GM21360 (cell line): ENCODE measurements around the gene ABCG1.
A peak's percentile ranks its signal among the peaks of the same experiment; 100 is the strongest.

ENCODE experiments used
- ATAC-seq: cut with Tn5 transposase; IDR thresholded peaks from one replicate; pipeline ENCODE4 v1.9.1; 2021; ENCODE audit warnings: mild to moderate bottlenecking, moderate library complexity; ENCODE audit not compliant: unreplicated experiment

ABCG1 gene

DNA sequence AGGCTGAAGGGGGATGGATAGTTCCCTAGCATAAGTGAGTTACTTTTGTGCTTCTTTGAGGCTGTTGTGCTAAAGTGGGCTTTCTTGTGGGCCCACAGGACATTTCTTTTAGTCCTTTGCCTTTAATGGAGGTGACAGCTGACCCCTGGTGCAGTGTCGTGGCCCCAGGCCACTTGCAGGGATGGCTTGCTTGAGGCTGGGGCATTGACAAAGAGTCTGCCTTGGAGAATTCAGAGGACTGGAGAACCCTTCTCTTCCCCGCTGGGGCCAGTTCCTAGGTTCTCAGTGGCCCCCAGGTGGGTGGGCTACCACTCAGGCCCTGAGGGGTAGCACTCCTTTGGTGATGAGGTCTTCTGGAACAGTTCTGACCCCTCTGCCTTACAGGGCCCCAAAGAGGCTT lies 12.8 kb downstream of the ABCG1 start:
- ATAC-seq, result no peak

DNA sequence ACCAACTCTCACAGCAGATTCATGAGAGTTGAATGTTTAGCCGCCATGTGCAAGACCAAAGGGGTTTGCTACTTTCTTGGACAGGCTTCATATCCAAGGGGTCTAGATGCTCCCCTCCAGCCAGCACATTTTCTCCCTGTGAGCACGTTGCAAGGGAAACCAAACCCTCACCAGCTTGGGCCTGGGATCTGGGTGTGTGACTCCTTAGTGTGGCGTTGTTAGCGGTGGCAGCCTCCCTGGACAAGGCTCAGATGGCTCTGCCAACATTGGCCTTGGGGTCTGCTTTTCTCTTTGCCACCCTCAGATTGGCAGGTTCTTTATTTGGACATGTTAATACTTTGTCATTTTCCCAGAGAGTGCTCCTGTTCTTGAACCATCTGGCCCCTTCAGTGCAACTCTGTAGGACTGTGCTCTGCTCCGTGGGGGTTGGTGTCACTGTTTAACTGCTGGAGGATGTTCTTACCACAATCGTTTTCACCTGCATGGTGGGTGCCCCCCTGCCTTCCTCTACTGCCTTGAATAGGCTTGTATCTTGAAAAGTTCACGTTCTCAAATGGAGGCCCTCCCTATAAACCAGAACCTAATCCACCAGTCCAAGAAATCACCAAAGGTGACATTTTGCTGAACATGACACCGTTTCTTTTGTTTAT lies 13.4 kb downstream of the ABCG1 start:
- no peak for ATAC-seq

DNA sequence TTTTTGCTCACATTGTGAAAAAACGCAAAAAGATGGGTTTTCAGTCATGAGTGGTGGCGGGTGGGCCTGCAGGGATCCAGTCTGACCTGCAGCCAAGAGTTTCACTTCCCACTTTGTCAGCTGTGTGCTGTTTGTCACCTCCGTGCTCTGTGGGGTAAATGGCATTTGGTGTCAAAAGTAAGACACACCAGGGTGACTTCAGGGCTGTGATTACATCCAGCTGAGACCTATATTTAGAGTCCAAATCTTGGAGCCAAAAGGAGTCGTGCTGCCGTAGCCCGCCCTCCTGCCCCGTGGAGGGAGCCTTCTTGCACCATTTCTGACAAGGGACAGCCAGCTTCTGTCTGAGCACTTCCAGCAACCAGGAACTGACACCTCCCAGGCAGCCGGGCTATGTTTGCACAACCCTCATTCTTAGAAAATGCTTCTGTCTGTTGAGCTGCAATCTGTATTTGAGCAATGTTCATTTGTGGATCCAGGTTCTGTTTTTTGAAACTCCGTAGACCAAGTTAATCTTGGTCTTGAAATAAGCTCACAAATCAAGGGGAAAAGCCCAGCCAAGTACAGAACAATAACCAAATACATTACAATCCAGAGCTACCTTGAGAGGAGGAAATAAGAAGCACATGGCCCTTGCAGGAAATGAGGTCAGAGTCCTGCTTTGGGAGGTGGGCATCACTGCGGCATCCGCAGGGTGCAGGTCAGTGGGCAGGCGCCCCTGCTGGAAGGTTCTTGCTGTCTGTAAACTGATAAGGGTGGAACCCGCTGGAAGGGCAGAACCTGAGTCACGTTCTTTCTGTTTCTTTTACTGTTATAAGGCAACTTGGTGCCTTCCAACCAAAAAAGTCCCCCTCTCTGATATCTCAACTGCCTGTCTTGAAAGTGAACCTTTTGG lies 14.4 kb downstream of the ABCG1 start:
- ATAC-seq, result peak; percentile 52

DNA sequence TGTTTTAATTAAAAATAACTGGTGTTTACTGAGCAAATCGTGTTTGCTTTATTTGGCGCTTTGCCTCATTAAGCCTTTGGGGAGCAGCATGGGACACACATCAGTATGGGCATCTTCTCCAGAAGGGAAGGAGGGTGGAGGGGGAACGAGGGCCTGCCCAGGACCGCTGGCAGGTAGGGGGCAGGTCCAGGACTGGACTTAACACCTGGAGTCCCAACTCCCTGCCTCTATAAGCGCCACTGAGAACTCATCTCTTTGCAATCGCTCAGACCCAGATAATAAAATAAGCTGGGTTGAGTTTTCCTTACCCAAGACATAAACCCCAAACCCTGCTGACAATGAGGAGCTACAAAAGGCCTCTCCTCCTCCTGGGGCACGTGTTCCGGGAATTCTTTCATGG lies 15.1 kb downstream of the ABCG1 start:
- no peak for ATAC-seq

DNA sequence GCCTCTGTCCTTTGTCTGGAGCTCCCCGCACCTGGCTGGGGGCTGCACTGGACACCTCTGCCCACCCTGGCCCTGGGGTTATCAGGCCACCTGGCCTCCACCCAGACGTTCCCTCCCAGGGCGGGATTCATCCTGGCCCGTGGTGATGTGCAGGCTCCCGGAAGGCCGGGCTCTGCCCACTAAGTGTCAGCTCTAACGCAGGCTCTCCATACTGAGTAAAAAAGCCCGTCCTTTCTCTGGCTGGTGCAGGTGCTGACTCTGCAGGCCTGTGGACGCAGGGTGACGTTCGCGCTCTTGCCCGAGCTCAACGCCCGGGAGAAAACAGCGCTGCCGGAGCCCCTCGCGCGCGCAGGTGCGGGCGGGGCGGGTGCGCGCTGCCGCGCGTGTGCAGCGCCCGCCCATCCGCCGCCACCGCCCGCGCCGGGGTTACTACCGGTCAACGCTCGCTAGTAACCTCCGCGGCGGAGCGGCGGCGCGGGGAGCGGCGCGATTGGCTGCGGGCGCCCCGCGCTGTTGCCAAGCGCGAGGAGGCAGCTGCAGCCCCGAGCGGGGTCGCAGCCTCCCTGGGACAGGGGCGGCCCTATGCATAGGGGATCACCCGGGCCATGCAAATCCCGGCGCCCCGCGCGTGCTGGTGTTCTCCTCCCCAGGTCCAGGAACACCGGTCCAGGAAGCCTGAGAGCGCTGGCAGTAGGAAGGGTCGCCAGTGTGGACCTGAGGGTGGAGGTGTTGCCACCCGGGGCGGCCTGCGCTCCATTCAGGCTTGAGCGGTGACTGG lies 15.7 kb downstream of the ABCG1 start:
- ATAC-seq, result no peak

DNA sequence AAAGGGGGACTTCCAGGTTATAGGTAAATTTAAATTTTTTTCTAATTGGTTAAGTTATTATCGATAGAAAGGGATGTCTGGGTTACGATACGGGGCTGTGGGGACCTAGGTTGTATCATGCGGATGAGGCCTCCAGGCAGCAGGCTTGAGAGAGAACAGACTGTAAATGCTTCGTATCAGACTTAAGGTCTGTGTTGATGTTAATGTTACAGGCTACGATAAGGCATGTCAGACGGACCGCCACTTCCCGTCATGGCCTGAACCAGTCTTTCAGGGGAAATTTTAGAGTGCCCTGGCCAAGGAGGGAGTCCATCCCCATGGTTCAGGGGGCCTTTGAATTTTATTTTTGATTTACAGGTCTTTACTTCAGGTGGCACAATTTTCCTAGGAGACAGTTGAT lies 16.7 kb downstream of the ABCG1 start:
- no peak for ATAC-seq

DNA sequence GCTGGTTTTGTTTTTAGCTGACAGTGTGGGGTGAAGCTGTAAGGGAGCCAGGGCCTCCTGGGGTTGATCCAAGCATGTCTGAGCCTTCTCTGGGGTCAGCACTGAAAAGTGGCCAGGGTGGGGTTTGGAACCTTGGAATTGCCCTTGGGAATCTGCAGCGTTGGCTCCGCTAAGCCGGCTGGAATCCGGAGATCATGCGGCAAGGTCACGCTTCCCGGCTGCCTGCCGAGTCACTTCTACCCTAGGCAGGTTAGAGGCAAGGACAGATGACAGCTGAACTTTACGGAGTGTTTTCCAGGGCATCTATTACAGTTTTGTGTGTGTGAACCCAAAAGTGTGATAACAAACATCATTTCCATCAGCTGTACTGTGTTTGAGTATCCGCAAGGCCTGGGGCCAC lies 17.1 kb downstream of the ABCG1 start:
- ATAC-seq, result no peak

DNA sequence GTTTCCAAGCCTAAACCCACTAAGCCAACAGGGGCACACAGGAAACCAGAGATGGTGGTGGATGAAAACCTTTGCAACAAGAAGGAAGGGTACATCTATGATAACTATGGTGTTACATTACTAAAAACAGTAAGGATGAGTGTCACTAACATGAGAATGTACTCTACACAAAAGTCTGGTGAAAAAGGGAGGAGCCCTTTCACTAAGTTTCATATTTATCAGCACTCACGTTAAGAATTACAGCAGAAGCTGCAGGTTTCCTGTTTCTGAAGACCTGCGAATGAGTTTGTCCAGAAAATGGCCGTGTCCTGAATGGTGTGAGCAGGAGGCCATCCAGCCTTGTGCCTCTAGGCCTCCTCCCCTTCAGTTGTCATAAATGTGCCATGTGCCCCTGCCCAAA lies 17.8 kb downstream of the ABCG1 start:
- ATAC-seq, result no peak

DNA sequence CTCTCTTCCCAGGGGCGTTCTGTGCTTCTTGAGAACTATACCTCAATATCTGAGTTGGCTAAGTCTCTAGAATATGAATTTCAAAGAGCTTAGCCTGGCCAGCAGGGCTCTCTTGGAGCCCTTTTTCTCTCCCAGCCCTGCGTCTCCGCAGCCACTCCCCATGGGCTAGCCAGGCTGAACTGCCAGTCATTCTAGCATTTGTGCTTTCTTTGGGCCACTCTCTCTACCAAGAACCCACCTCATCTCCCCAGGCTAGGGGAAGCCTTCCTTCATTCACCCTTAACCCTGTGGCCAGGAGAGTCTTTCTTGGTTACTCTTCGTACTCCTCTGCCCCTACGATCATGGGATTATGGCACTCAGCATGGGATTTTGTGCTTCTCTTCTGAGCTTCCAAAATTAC lies 18.2 kb downstream of the ABCG1 start:
- ATAC-seq, result no peak

DNA sequence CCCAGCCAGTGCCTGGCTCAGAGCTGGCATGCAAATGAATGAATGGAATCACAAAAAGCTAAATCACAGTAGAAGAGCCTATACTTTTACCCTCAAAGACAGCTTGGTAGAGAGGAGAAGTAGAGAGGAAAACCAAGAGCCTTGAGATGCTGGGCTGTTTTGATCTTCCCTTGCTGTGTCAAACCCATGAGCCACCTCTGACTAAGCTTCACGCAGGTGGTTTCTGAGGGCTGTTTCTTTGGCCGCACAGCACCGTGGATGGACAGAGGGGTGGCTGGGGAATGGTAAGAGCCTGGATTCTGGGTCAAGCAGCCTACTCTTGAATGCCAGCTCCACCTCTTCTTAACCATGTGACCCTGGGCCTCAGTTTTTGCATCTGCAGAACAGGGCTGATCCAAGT lies 18.6 kb downstream of the ABCG1 start:
- ATAC-seq, result no peak

DNA sequence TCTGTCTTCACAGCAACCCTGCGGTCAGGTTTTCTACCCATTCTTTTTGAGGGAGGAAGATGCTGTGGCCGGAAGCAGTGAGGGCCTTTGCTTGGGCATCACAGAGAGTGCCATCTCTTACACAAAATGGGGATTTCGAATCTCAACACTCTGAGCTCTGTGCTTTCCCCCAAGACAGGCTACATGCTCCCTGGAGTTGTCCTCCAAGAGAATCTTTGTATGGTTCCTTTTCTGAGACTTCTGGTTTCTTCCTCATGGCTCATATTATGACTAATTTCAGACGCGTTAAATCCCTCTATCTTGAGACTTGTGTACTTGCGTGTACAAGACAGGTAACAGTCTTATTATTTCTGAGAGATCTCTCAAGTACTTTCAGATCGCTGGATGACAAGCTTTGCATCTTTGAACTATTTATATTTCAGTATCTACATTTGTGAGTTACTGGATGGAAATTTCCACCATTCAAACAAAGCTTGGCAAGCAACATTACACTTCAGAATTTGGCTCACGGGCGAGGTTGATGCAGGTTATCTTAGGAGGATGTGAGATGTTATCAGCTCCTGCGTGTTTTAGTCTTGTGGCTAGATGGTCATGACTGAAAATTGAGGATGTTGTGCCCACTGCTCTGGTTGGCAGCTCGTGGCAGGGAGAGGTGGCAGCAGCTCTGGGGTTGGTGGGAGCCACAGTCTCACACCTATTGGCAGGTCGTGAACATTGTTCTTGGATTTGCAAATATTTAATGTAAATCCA lies 19.4 kb downstream of the ABCG1 start:
- no peak for ATAC-seq

DNA sequence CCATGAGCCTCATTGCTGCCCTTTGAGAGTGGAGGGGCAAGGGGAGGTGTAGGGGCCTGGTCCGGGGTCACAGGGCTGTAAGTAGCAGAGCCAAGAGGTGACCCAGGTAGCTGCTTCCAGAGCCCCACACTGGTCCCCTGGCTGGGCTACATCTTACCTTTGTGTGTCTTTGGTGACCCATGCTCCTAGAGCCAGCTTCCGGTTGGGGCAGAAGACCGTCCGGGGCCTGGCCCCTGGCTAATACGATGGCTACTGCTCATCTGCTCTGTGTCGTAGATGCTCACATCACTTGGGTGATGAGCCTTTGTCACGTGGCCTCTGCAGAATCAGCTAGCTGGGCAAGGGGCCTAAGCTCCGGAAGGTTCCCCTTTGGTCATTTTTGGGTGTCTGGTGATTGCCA lies 20.6 kb downstream of the ABCG1 start:
- no peak for ATAC-seq

DNA sequence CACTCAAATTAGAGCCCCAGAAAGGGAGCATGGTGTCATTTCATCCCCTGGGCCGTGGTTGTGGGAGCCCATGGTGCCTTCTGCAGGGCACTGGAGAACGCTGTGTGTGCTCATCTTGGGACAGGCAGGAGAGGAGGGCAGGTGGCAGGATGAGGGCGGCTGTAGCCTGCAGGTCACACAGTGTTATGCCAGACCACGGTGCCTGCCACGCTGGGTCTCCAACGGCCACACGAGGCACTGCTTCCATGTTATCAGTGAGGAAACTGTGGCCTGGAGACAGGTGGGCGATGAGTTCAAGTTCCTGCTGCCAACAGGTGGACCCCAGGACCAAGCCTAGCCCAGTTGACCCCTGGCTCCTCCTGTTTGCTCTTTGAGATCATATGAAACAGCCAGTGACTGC lies 21.0 kb downstream of the ABCG1 start:
- no peak for ATAC-seq

DNA sequence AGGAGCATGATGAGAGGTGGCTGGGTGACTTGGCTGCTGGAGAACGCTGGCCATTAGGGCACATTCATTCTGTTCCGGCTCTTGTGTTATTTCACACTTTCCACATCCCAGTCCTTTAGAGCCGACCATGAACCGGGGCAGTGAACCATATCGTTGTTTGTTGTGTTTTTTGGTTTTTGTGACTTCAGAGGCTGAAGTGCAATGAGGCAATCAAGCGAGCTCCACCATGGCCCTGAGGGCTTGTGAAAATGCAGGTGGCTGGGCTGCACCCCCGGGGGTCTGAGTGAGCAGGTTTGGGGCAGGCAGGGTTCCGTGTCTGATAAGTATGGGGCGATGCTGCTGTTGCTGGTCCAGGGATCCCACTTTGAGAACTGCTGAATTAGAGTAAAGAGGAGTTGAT lies 23.7 kb downstream of the ABCG1 start:
- ATAC-seq, result no peak

DNA sequence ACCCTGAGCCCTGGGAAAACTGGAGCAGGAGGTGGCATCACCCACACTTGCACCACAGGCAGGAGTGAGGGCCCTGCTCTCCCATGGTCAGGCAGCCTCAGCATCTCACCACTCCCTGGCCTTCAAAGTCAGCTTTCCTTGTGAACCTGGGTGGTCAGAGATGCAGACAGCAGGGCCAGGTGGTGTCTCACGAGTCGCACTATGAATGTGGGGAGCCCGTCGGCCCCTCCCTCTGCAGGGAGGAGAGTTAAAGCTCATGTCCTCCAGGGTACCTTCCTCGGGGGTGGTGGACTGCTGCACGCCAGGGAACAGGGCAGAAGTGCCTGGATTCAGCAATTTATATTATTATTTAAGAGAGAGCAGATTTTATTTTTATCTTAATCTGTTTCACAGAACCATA lies 24.1 kb downstream of the ABCG1 start:
- no peak for ATAC-seq

DNA sequence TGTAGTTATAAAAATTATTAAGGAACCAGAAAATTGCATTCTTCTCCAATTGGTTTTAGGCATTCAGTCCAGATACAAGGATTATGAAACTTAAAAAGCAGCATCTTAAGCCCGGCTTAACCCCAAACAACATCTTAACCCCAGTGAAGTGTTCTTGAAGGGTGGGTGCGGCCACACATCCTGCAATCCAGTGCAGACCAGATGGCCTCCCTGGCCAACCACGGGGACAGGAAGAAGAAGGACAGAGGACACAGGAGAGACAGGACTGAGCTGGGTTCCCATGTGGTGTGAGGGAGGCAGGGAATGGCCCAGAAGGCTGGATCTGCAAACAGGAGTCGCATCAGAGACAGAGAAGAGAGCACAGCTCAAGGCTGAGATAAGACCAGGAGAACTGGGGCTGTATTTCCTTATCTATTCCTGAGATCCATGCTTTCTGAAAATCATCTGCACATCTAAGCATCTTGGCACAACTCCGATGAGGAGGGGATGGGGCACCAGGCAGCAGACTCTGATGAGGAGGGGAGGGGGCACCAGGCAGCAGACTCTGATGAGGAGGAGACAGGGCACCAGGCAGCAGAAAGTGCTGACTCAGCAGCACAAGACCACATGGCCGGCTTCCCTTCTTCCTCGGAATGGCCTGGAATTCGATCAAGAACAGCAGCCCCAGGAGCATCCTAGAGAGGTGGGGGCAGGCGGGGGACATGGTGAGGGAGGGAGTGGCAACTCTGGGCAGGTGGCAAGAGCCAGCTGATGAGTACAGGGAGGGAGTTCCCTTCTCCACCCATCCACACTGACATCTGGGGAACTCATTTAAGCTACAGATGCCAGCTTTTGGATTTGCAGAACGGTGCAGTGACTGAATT lies 26.6 kb downstream of the ABCG1 start:
- ATAC-seq, result no peak

DNA sequence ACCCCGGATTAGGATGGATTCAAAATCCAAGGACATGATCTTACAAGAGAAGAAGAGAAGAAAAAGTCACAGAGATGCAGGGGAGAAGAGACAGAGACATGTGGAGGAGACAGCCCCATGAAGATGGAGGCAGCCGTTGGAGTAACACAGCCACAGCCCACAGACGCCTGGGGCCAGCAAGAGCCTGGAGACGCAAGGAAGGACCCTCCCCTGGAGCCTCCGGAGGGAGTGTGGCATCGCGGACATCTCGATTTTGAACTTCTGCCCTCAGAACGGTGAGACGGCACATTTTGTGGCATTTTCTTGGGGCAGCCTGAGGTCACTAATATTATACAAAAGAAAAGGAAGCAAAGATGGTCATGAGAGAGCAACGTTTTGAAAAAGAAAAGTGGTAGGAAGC lies 28.8 kb downstream of the ABCG1 start:
- no peak for ATAC-seq

DNA sequence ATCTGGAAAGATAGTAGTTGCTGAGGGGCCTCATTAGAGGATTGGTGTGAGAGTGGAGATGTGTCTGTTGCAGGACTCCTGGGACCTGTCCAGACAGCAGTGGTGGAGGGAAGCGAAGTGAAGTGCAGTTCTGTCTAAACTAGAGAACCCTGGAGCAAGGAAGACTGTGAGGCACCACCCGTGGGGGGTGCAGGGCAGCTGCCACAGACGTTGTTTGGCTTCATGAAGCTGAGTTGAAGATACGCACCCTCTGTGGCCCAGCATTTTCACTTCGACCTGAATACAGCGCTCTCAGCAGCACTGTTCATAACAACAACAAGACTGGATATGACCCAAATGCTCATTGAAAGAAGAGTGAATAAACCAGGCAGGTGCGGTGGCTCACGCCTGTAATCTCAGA lies 29.3 kb downstream of the ABCG1 start:
- no peak for ATAC-seq

DNA sequence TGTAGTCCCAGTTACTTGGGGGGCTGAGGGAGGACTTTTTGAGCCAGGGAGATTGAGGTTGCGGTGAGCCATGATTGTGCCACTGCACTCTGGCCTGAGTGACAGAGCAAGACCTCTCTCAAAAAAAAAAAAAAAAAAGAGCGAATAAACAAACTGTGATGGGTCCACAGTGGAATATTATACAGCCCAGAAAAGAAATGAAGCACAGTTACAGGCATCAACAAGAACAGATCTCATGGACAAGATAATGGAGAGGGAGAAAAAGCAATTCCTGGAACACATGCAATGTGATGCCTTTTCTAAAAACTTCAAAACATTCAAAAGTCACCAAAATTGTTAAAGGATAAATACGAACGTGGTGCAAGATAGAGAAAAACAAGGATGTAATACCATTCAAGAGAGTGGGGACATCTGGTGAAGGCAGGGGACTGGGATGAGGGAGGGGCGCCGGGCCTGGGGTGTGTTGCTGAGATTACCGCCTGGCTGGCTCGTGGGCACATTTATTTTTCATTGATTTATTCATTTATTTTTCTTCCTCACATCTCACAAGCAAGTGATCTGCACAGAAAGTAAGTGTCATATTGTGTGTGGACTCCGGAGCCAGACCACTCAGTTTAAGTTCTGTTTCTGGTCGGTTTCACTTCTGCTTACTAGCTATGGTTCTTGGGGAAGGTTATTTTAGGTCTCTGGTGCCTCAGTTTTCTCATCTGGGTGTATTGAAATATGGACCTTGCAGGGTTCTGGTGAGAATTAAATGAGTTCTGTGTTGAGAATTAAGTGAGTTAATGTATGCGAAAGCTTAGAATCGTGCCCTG lies 30.1 kb downstream of the ABCG1 start:
- ATAC-seq, result peak; percentile 64
